Transverse colon (tissue), 3 donors: Measurements from ENCODE around the gene S100PBP.

Experiments used
- CTCF ChIP-seq, 5 experiments: fragments of 200-600 bp in 3 of 5; fragments of 450-650 bp in 2 of 5; sonication (generic) in 3 of 5; IDR thresholded peaks; 1 replicate in 2 of 5; 2 replicates in 3 of 5; pipeline ENCODE4 v1.5.1; 2016 to 2017; ENCODE audit warnings: antibody characterized with exemption in 5 of 5, inconsistent platforms in 3 of 5, mild to moderate bottlenecking in 2 of 5, moderate library complexity in 1 of 5
- POLR2A ChIP-seq: fragments of 450-650 bp; IDR thresholded peaks from one replicate; pipeline ENCODE4 v1.6.1; 2016; ENCODE audit warnings: antibody characterized with exemption, mild to moderate bottlenecking, moderate library complexity

GRCh38 chr1:32816676-32817158, 736 bp upstream of the S100PBP start:
- no peak for TF ChIP-seq CTCF (IDR thresholded peaks at IDR 0.05)
- no peak for TF ChIP-seq POLR2A
